GM19438 (cell line): ENCODE results near the gene SNRPA.
A peak's percentile ranks its signal among the peaks of the same experiment; 100 is the strongest.
"Not testable (repeated sequence)": the region's sequence is repeated elsewhere in the genome, so short reads cannot be mapped to it uniquely, and the experiment has no call there.

Source experiments
- ATAC-seq: cut with Tn5 transposase; IDR thresholded peaks from one replicate; pipeline ENCODE4 v1.9.1; 2021; ENCODE audit warnings: low read depth; ENCODE audit not compliant: unreplicated experiment

Gene SNRPA

DNA sequence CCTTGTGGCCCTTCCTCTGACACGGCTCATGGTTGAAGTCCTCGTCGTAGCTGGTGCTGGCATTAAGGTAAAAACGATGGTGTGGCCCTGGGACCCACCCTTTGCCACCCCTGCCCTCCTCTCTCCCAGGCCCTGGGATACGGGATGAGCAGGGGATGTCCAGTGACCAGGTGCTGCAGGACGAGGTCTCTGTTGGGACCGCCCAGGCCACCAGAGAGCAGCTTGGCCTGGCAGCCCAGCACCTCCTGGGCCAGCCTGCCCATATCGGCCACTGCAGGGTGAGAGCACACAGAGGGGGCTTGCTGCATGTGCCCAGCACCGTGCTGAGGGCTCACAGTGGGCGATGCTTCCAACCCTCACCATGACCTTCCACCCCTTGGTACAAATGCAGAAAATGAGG, 7.1 kb upstream of the SNRPA start:
- ATAC-seq = no peak

- ATAC-seq = no peak
These were observed 6.2 kb upstream of the SNRPA start for GRCh38 chr19:40744554-40745401.

DNA sequence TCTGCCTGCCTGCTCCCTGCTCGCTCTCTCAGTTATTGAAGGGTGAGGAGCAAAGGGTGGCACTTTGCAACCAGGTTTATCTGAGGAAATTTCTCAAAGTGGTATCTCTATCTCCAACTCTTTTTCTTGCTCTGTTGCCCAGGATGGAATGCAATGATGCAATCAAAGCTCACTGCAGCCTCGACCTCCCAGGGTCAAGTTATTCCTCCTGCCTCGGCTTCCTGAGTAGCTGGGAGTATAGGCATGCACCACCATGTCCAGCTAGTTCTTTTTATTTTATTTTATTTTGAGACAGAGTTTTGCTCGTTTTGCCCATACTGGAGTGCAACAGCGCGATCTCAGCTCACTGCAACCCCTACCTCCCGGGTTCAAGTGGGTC, 5.6 kb upstream of the SNRPA start:
- ATAC-seq = no peak

GRCh38 chr19:40747536-40747935, 3.5 kb upstream of the SNRPA start:
- no peak for ATAC-seq

DNA sequence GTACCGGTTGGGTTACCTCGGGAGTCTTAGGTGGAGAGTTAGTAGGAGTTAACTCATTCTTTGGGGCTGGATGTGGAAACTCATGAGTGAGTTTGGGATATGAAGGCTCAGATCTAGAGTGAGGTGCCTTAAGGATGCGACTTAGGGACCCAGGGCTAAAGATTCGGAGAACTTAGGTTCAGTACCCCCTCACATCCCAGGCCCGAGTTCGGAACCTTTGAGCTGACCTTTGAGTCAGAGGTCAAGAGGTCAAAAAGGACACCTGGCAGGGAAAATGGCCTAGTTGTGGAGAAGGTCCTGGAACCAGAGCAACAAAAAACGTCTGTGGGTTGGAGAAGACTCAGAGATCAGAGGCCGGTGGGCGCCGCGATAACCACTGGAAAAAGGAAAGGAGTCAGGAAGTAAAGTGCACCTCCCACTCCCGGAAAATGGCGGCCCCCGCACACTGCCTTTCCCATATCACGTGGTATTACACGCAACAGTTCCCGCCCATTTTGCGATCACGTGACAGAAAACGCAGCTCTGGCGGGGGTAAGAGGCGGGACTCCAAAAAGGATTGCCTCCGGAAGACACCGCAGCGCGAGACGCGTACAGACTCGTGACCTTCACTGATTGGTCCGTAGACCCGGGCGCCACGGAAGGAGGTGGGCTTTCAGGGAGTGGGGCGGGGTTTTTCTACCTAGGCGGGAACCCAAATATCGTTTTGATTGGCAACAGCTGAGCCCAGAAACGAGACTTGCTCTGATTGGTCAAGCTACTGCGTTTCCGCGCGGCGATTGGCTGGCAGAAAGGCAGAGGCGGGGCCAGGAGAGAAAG, 737 bp upstream of the SNRPA start, which contains the start of gene ACTMAP:
Gene ACTMAP, minus strand, starts transcription at position 420 of the 816 bp plus-strand sequence. CDS start 674 bp downstream, outside the sequence.
- peak; percentile 73 for ATAC-seq

DNA sequence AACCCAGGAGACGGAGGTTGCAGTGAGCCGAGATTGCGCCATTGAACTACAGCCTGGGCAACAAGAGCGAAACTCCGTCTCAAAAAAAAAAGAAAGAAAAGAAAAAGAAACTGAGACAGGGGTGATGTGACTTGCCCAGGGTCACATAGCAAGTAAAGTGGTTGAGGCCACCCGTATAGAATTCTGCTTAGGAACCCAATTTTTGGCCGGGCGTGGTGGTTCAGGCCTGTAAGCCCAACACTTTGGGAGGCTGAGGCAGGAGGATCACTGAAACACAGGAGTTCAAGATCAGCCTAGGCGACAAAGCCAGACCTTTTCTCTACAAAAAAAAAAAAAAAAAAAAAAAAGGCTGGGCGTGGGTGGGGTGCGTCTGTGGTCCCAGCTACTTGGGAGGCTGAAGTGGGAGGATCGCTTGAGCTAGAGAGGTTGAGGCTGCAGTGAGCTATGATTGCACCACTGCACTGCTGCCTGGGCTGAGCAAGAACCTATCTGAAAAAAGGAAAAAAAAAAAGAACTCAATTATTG, 1.3 kb downstream of the SNRPA start:
- ATAC-seq = no peak

DNA sequence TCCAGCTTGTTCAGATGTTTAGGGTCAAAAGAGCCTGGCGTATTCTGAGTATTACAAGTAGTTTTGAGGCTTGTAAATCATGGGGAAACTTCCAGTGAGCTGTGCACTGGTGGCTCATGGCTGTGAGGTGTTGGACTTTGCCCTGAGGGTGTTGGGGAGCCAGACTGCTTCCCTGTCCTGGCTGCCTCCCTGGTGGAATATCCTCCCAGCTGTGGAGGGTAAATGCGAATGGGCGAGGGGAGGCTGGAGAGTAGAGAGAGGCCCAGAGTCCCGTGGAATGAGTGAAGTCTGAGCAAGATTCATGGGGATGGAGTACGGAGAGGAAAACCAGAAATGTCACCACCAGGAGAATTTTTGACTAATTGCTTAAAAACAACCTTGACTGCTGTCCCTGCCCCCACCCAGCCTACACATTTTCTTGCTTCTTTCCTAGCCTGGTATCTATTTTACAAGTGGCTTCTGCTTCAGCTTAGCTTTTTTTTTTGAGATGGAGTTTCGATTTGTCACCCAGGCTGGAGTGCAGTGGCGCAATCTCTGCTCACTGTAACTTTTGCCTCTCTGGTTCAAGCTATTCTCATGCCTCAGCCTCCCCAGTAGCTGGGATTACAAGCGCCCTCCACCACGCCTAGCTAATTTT, 3.7 kb downstream of the SNRPA start:
- no peak for ATAC-seq

- ATAC-seq = no peak
These were observed 4.2 kb downstream of the SNRPA start for GRCh38 chr19:40755248-40755624.

DNA sequence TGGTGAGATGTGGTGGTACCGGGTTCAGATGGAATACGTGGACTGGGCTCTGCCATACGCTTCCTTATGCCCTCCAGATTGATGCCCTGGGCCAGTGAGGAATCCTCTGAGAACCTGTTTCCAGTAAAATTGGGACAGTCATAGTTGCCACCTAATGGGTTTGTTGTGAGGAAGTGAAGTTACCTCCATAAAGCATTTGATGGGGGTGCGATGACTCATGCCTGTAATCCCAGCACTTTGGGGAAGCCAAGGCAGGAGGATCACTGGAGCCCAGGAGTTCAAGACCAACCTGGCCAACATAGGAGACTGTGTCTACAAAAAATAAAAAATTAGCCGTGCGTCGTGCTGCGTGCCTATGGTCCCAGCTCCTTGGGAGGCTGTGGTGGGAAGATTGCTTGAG, 4.8 kb downstream of the SNRPA start:
- no peak for ATAC-seq

GRCh38 chr19:40756502-40757110, 5.6 kb downstream of the SNRPA start:
- no peak for ATAC-seq

GRCh38 chr19:40758491-40758890, 7.5 kb downstream of the SNRPA start:
- no peak for ATAC-seq

DNA sequence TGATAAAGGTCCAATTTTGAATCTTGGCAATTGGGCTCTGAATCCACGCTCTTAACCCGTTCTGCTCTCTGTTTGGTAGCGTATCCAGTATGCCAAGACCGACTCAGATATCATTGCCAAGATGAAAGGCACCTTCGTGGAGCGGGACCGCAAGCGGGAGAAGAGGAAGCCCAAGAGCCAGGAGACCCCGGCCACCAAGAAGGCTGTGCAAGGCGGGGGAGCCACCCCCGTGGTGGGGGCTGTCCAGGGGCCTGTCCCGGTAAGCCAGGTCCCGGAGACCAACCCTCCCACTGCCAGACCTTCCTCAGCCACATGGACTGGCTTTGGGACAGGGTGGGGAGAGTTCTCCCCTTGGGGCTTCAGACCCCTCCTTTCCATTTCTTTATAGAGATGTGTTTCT, 8.3 kb downstream of the SNRPA start:
- no peak for ATAC-seq

DNA sequence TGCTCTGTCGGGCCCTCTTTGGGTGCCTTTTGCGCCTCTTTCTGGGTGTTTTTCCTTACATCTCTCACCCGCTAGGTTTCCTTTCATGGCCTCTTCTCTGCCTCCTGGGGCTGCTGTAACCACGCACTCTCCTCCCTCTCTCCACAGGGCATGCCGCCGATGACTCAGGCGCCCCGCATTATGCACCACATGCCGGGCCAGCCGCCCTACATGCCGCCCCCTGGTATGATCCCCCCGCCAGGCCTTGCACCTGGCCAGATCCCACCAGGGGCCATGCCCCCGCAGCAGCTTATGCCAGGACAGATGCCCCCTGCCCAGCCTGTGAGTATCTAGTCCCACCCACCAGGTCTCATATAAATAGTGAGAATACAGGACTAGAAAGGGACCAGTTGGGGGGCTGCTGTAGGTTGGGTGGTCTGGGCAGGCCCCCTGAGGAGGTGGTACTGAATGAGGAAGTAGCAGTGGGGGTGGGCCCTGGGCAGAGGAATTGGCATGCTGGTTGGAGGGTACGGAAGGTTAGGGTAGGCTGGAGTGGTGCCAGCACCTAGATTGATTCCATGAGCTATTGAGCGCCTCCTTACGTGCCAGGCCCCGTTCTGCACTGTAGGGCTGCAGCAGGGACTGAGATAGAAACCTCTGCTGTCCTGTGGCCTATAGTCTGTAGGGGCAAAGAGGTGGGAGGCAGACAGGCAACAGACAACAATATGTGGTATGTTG, 11.9 kb downstream of the SNRPA start:
- no peak for ATAC-seq

DNA sequence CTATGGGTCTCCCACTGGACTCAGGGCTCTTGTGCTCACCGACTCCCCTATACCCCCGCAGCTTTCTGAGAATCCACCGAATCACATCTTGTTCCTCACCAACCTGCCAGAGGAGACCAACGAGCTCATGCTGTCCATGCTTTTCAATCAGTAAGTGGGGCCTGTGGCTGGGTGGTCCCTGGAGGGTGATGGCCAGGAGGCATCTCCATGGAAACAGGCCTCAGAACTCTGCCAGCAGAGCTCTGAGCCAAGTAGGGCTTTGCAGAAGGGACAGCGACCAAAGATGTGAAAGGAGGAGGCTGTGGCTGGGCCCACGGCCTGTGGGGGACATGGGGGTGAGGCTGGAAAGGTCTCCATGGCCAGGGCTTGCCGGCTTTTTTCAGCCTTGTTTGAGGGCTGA, 12.5 kb downstream of the SNRPA start:
- no peak for ATAC-seq

- ATAC-seq = no peak
These were observed 13.0 kb downstream of the SNRPA start for GRCh38 chr19:40763963-40764362.

GRCh38 chr19:40766385-40766784, 15.4 kb downstream of the SNRPA start:
- not testable (repeated sequence) for ATAC-seq

GRCh38 chr19:40768869-40769268, 17.9 kb downstream of the SNRPA start:
- ATAC-seq = no peak

DNA sequence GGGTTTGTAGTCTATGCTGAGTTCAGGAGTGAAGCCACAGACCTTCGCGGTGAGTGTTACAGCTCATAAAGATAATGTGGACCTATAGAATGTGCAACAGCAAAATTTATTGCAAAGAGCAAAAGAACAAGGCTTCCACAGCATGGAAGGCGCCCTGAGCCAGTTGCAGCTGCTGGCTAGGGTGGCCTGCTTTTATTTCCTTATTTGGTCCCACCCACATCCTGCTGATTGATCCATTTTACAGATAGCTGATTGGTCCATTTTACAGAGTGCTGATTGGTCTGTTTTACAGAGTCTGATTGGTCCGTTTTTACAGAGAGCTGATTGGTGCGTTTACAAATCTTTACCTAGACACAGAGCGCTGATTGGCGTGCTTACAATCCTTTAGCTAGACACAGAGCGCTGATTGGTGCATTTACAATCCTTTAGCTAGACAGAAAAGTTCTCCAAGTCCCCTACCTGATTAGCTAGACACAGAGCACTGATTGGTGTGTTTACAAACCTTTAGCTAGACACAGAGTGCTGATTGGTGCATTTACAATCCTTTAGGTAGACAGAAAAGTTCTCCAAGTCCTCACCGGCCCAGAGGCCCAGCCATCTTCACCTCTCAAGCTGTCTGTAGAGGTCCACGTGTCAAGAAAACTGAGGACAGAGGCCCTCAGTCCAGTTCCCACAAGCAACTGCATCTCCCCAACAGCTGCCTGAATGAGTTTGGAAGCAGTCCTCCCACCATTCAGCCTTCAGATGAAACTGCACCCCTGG, 20.3 kb downstream of the SNRPA start:
- ATAC-seq = not testable (repeated sequence)

DNA sequence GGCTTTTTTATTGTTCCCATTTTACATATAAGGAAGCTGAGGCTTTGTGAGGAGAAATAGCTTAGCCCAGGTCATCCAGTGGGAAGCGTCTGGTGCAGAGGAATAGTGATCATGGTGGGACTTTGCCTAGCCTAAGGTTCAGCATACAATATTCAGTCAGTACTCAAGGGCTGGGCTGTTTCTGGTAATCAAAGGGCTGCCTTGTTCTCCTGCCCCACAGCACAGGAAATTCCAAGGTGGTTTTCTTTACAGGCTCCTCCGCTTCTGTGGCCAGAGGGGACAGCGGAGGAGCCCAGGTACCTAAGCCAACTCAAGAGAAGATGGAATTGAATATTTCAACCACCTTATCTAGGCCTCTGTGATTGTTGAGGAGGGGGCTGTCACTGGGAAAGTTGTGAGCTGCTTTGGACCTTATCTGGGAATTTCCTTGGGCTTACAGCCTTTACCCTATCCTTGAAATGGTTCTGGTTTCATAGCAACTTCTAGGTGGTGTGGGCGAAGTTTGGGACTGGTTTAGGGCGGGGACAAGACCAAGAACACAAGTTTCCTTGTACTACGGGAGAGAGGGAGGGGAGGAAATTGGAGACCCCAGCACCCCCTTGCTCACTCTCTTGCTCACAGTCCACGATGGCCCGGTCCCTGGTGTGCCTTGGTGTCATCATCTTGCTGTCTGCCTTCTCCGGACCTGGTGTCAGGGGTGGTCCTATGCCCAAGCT, 24.1 kb downstream of the SNRPA start, which contains the start of gene MIA:
Gene MIA, plus strand, starts transcription at position 606 of the 716 bp plus-strand sequence. Its CDS starts 22 bp downstream, at position 628.
- ATAC-seq = no peak
